Parathyroid adenoma (tissue), 2 donors: Measurements from ENCODE around the gene CERK.

ENCODE experiments used
- H2AFZ ChIP-seq: fragments of 300-600 bp; sonication (generic); one replicate; pipeline ENCODE4 v1.7.0; 2017; ENCODE audit warnings: antibody characterized with exemption, mild to moderate bottlenecking
- H3K27ac ChIP-seq: fragments of 300-600 bp; sonication (generic); one replicate; pipeline ENCODE4 v1.7.0; 2017
- H3K27me3 ChIP-seq: fragments of 300-600 bp; sonication (generic); one replicate; pipeline ENCODE4 v1.7.0; 2017; ENCODE audit warnings: low read length; ENCODE audit not compliant: control insufficient read depth, insufficient read depth
- H3K36me3 ChIP-seq: fragments of 300-600 bp; sonication (generic); one replicate; pipeline ENCODE4 v1.7.0; 2017; ENCODE audit warnings: low read length; ENCODE audit not compliant: control insufficient read depth, insufficient read depth
- H3K4me1 ChIP-seq: fragments of 300-600 bp; sonication (generic); one replicate; pipeline ENCODE4 v1.7.0; 2017; ENCODE audit warnings: control low read depth
- H3K4me2 ChIP-seq: fragments of 300-600 bp; sonication (generic); one replicate; pipeline ENCODE4 v1.7.0; 2017; ENCODE audit warnings: low read length
- H3K4me3 ChIP-seq: fragments of 300-600 bp; sonication (generic); one replicate; pipeline ENCODE4 v1.7.0; 2017; ENCODE audit warnings: low read depth, low read length
- H3K79me2 ChIP-seq: fragments of 300-600 bp; sonication (generic); one replicate; pipeline ENCODE4 v1.7.0; 2017; ENCODE audit warnings: control low read depth
- H3K9ac ChIP-seq: fragments of 300-600 bp; sonication (generic); one replicate; pipeline ENCODE4 v1.7.0; 2017; ENCODE audit warnings: mild to moderate bottlenecking
- H3K9me3 ChIP-seq: fragments of 300-600 bp; sonication (generic); one replicate; pipeline ENCODE4 v1.7.0; 2017; ENCODE audit warnings: low read length; ENCODE audit not compliant: control insufficient read depth
- CTCF ChIP-seq: fragments of 300-600 bp; sonication (generic); IDR thresholded peaks from one replicate; pipeline ENCODE4 v1.7.0; 2017; ENCODE audit warnings: antibody characterized with exemption, mild to moderate bottlenecking
- donor health status: primary hyperparathyroidism.

CERK gene

GRCh38 chr22:46766611-46767010 lies 28.6 kb upstream of the CERK start:
- Histone ChIP-seq H3K4me2 (no peak overlapping the region), H3K27ac (no peak overlapping the region), H3K79me2 (peaks cover 10% of the 10 kb centered on the region), H3K4me3 (no peak overlapping the region), H3K4me1 (peaks cover 4% of the 10 kb centered on the region), H3K9ac (no peak overlapping the region), H2AFZ (no peak overlapping the region), H3K36me3 (no peaks in the 10 kb centered on the region), H3K9me3 (no peaks in the 10 kb centered on the region), H3K27me3 (no peaks in the 10 kb centered on the region)
- TF ChIP-seq CTCF, result no peak

- no peaks in the 10 kb centered on the region for H3K9me3 ChIP-seq
- H3K27me3 ChIP-seq, result no peaks in the 10 kb centered on the region
- peaks cover 10% of the 10 kb centered on the region for H3K79me2 ChIP-seq
- H3K4me2 ChIP-seq, result no peak overlapping the region
- H3K4me3 ChIP-seq, result no peak overlapping the region
- H3K27ac ChIP-seq, result no peak overlapping the region
- peaks cover 4% of the 10 kb centered on the region for H3K4me1 ChIP-seq
- H2AFZ ChIP-seq, result no peak overlapping the region
- no peak for TF ChIP-seq CTCF
- H3K9ac ChIP-seq, result no peak overlapping the region
- no peaks in the 10 kb centered on the region for H3K36me3 ChIP-seq
Observed at GRCh38 chr22:46764779-46765485, 26.9 kb upstream of the CERK start.

DNA sequence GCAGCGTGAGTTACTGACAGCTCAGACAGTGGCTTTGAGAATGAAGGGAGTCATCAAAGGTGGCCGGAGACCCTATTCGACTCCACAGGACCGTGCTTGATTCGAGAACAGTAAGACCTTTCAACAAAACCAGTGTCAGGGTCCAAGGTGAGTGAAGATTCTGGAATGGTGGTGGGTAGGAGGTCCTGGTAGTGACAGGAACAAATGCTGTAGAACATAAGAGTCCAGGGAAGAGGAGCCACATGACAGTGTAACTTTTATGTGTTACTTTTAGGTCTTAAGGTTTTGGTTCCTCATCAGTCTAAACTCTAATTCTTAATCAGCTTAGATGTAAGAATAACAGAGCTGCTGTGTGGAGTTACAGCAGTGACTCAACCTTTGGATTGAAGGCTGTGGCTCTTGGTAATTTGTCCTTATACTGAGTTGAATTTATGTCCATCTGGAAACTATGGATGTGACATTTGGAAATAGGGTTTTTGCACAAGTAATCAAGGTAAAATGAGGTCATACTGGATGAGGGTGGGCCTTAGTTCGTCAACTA lies 26.2 kb upstream of the CERK start:
- Histone ChIP-seq H3K4me3 (no peak overlapping the region), H3K27me3 (no peaks in the 10 kb centered on the region), H3K27ac (no peak overlapping the region), H3K4me2 (no peak overlapping the region), H3K79me2 (peaks cover 10% of the 10 kb centered on the region), H3K9ac (no peak overlapping the region), H3K4me1 (peaks cover 2% of the 10 kb centered on the region), H3K36me3 (no peaks in the 10 kb centered on the region), H2AFZ (no peak overlapping the region), H3K9me3 (no peaks in the 10 kb centered on the region)
- TF ChIP-seq CTCF, result no peak

GRCh38 chr22:46763051-46763705 lies 25.1 kb upstream of the CERK start:
- H3K4me2 ChIP-seq, result peak overlapping the region; percentile 82
- peak overlapping the region; percentile 92 for H2AFZ ChIP-seq
- peaks cover 10% of the 10 kb centered on the region for H3K79me2 ChIP-seq
- no peaks in the 10 kb centered on the region for H3K9me3 ChIP-seq
- peak overlapping the region; percentile 90 for H3K27ac ChIP-seq
- H3K4me3 ChIP-seq, result peak overlapping the region; percentile 83
- TF ChIP-seq CTCF, result no peak
- H3K27me3 ChIP-seq, result no peaks in the 10 kb centered on the region
- no peak overlapping the region for H3K9ac ChIP-seq
- no peaks in the 10 kb centered on the region for H3K36me3 ChIP-seq
- H3K4me1 ChIP-seq, result no peaks in the 10 kb centered on the region
